Caco-2 (cell line): ENCODE data around the gene XRN2. TPM values are rescaled to one million over a fixed set of nuclear protein-coding genes. Genes with fewer than 3 reads are reported as not detected.

ENCODE experiments used
- BruUV-seq: library from RNA; stranded (reverse); fragments of 400-500 nt; replicated peaks from 2 replicates; lab custom pipeline; 2021; lab: Mats Ljungman, UMichigan
- CTCF ChIA-PET: fragments of 300-600 bp; sonication (Branson Sonifier 250); formaldehyde crosslinking; loops from one replicate; lab custom pipeline; 2022; ENCODE audit warnings: antibody characterized with exemption; lab: Charles Lee
- POLR2A ChIA-PET: fragments of 300-600 bp; sonication (Branson Sonifier 250); formaldehyde crosslinking; loops from one replicate; lab custom pipeline; 2022; ENCODE audit warnings: antibody characterized with exemption; lab: Charles Lee
- DNase-seq, 2 experiments: peaks; one replicate each; pipeline versions ENCODE4 v3.0.0 to v3.0.0-alpha.2; 2020 to 2022
- H3K27me3 ChIP-seq: replicated peaks from 2 replicates; pipeline ENCODE4 v1.6.0; 2011; ENCODE audit warnings: low read length; ENCODE audit not compliant: control insufficient read depth, insufficient read depth
- H3K36me3 ChIP-seq: 2 replicates; pipeline ENCODE4 v1.5.1; 2011; ENCODE audit warnings: low read length; ENCODE audit not compliant: control insufficient read depth, insufficient read depth
- H3K4me1 ChIP-seq: fragments of 250-450 bp; sonication (Bioruptor Pico); 2 replicates; pipeline ENCODE4 v1.5.1; 2020; ENCODE audit warnings: mild to moderate bottlenecking
- H3K4me3 ChIP-seq: 2 replicates; pipeline ENCODE4 v1.5.1; 2011; ENCODE audit warnings: low read depth, mild to moderate bottlenecking, control low read depth, low read length
- H3K9me3 ChIP-seq: fragments of 250-450 bp; sonication (Bioruptor Pico); 2 replicates; pipeline ENCODE4 v1.5.1; 2020; ENCODE audit warnings: mild to moderate bottlenecking, moderate library complexity
- H3K27ac Mint-ChIP-seq: one replicate; pipeline ENCODE4 v1.8.0; 2022; ENCODE audit warnings: mixed read lengths; ENCODE audit not compliant: unreplicated experiment
- H3K27me3 Mint-ChIP-seq: one replicate; pipeline ENCODE4 v1.8.0; 2022; ENCODE audit warnings: mixed read lengths; ENCODE audit not compliant: insufficient read depth, unreplicated experiment
- H3K36me3 Mint-ChIP-seq: one replicate; pipeline ENCODE4 v1.8.0; 2022; ENCODE audit warnings: mild to moderate bottlenecking, mixed read lengths; ENCODE audit not compliant: insufficient read depth, unreplicated experiment
- H3K4me1 Mint-ChIP-seq: one replicate; pipeline ENCODE4 v1.8.0; 2022; ENCODE audit warnings: low read depth, mixed read lengths; ENCODE audit not compliant: unreplicated experiment
- H3K4me3 Mint-ChIP-seq: one replicate; pipeline ENCODE4 v1.8.0; 2022; ENCODE audit warnings: mild to moderate bottlenecking, moderate library complexity, mixed read lengths; ENCODE audit not compliant: unreplicated experiment
- H3K9me3 Mint-ChIP-seq: one replicate; pipeline ENCODE4 v1.8.0; 2022; ENCODE audit warnings: mixed read lengths; ENCODE audit not compliant: unreplicated experiment
- CTCF ChIP-seq, 2 experiments: fragments of 200-600 bp in 1 of 2; IDR thresholded peaks; 1 replicate in 1 of 2; 2 replicates in 1 of 2; pipeline versions ENCODE4 v1.5.1 to v1.8.0; 2011 to 2022; ENCODE audit warnings: antibody characterized with exemption in 1 of 2, control low read depth in 1 of 2, inconsistent platforms in 1 of 2, low read depth in 1 of 2, low read length in 1 of 2, mild to moderate bottlenecking in 1 of 2, moderate library complexity in 1 of 2; ENCODE audit not compliant: insufficient read depth in 1 of 2, severe bottlenecking in 1 of 2, unreplicated experiment in 1 of 2
- intact Hi-C: fragments of 100-400 bp; cut with micrococcal nuclease; formaldehyde crosslinking; loops from one replicate; pipeline ENCODE4 v1.10.0; 2022; ENCODE audit not compliant: unreplicated experiment
- total RNA-seq: library from RNA; stranded (reverse); gene quantifications from 2 replicates; pipeline ENCODE4 v1.2.3, GENCODE V29; 2022

Gene XRN2
- total RNA-seq, 1 experiment from 2014 or later = 86.3 TPM

GRCh38 chr20:21280522-21281016 lies 22.6 kb upstream of the XRN2 start:
- intact Hi-C loops = no loop called here
- Histone ChIP-seq H3K36me3 (no peaks in the 10 kb centered on the region), H3K9me3 (no peaks in the 10 kb centered on the region), H3K27me3 (no peaks in the 10 kb centered on the region), H3K4me1 (peaks cover 12% of the 10 kb centered on the region), H3K4me3 (no peak overlapping the region)
- no peak overlapping the region for H3K27ac Mint-ChIP-seq
- ChIA-PET POLR2A (no interaction called here), CTCF (no interaction called here)
- no peak overlapping the region for H3K4me3 Mint-ChIP-seq
- DNase-seq = no peak
- peaks cover 7% of the 10 kb centered on the region for H3K4me1 Mint-ChIP-seq
- BruUV-seq = no TSS peak
- H3K9me3 Mint-ChIP-seq = no peaks in the 10 kb centered on the region
- TF ChIP-seq CTCF (IDR thresholded peaks at IDR 0.05; ENCODE audit: insufficient read depth in 1 of 2, low read depth in 1 of 2, low read length in 1 of 2, severe bottlenecking in 1 of 2, unreplicated experiment in 1 of 2) = no peak
- H3K27me3 Mint-ChIP-seq = peaks cover 6% of the 10 kb centered on the region
- H3K36me3 Mint-ChIP-seq = no peaks in the 10 kb centered on the region

- Histone ChIP-seq H3K4me3 (no peak overlapping the region), H3K36me3 (no peaks in the 10 kb centered on the region), H3K4me1 (no peaks in the 10 kb centered on the region), H3K27me3 (no peaks in the 10 kb centered on the region), H3K9me3 (no peaks in the 10 kb centered on the region)
- no peak for DNase-seq
- BruUV-seq = no TSS peak
- Mint-ChIP-seq H3K4me3 (no peak overlapping the region), H3K9me3 (no peaks in the 10 kb centered on the region), H3K27me3 (no peaks in the 10 kb centered on the region), H3K4me1 (no peaks in the 10 kb centered on the region), H3K27ac (no peak overlapping the region), H3K36me3 (no peaks in the 10 kb centered on the region)
- no peak for TF ChIP-seq CTCF (IDR thresholded peaks at IDR 0.05; ENCODE audit: insufficient read depth in 1 of 2, low read depth in 1 of 2, low read length in 1 of 2, severe bottlenecking in 1 of 2, unreplicated experiment in 1 of 2)
- ChIA-PET CTCF (no interaction called here), POLR2A (no interaction called here)
- intact Hi-C loops = no loop called here
Observed at GRCh38 chr20:21286775-21287174, 16.4 kb upstream of the XRN2 start.

GRCh38 chr20:21288587-21289370 lies 14.4 kb upstream of the XRN2 start:
- BruUV-seq = no TSS peak
- no peak overlapping the region for H3K4me3 ChIP-seq
- Mint-ChIP-seq H3K27ac (no peak overlapping the region), H3K4me1 (no peaks in the 10 kb centered on the region), H3K36me3 (no peaks in the 10 kb centered on the region), H3K27me3 (no peaks in the 10 kb centered on the region), H3K9me3 (no peaks in the 10 kb centered on the region), H3K4me3 (no peak overlapping the region)
- TF ChIP-seq CTCF (IDR thresholded peaks at IDR 0.05; ENCODE audit: insufficient read depth in 1 of 2, low read depth in 1 of 2, low read length in 1 of 2, severe bottlenecking in 1 of 2, unreplicated experiment in 1 of 2) = no peak
- H3K27me3 ChIP-seq = no peaks in the 10 kb centered on the region
- no peaks in the 10 kb centered on the region for H3K4me1 ChIP-seq
- CTCF ChIA-PET = no interaction called here
- POLR2A ChIA-PET = interaction anchor here (0.7 kb wide), 1 partner anchor 9 kb away, joined by 4 read pairs; no protein-coding TSS in a partner anchor
- H3K9me3 ChIP-seq = no peaks in the 10 kb centered on the region
- H3K36me3 ChIP-seq = no peaks in the 10 kb centered on the region
- no peak for DNase-seq
- intact Hi-C loops = no loop called here
